WTC11 (cell line): ENCODE measurements around the gene DHRSX.

ENCODE experiments used
- E2F4 ChIP-seq: sonication (generic); formaldehyde crosslinking; IDR thresholded peaks from 2 replicates; pipeline ENCODE4 v1.8.1; 2022; ENCODE audit warnings: low read depth, mild to moderate bottlenecking, moderate library complexity, missing genetic modification reagents, borderline replicate concordance
- FOXK1 ChIP-seq: sonication (generic); formaldehyde crosslinking; IDR thresholded peaks from 2 replicates; pipeline ENCODE4 v1.8.0; 2022; ENCODE audit warnings: mild to moderate bottlenecking, moderate library complexity, missing genetic modification reagents
- JUN ChIP-seq: sonication (generic); formaldehyde crosslinking; IDR thresholded peaks from 2 replicates; pipeline ENCODE4 v1.8.0; 2023; ENCODE audit warnings: mild to moderate bottlenecking, missing genetic modification reagents
- PRRX2 ChIP-seq: fragments of 250-450 bp; sonication (Bioruptor Pico); IDR thresholded peaks from 2 replicates; pipeline ENCODE4 v1.8.0; 2021; ENCODE audit warnings: mild to moderate bottlenecking
- SP1 ChIP-seq: sonication (generic); formaldehyde crosslinking; conservative IDR thresholded peaks from 2 replicates; pipeline ENCODE4 v1.8.1; 2022; ENCODE audit warnings: missing genetic modification reagents
- TEAD4 ChIP-seq: sonication (generic); formaldehyde crosslinking; IDR thresholded peaks from 2 replicates; pipeline ENCODE4 v1.8.0; 2022; ENCODE audit warnings: mild to moderate bottlenecking, missing genetic modification reagents
- USF2 ChIP-seq: sonication (generic); formaldehyde crosslinking; IDR thresholded peaks from 2 replicates; pipeline ENCODE4 v1.8.1; 2023; ENCODE audit warnings: mild to moderate bottlenecking, missing genetic modification reagents, moderate library complexity
- TF ChIP-seq, protein P1 (sequence below): fragments of 200-600 bp; IDR thresholded peaks from 2 replicates; pipeline ENCODE4 v1.8.0; 2022; ENCODE audit warnings: antibody characterized with exemption
- TF ChIP-seq, protein P2 (sequence below): sonication (generic); formaldehyde crosslinking; IDR thresholded peaks from 2 replicates; pipeline ENCODE4 v1.8.0; 2022; ENCODE audit warnings: mild to moderate bottlenecking, missing genetic modification reagents
- TF ChIP-seq, protein P3 (sequence below): fragments of 250-450 bp; sonication (Bioruptor Pico); IDR thresholded peaks from 2 replicates; pipeline ENCODE4 v1.9.0; 2021; ENCODE audit warnings: moderate library complexity, mild to moderate bottlenecking, inconsistent platforms, borderline replicate concordance
- TF ChIP-seq, protein P4 (sequence below): sonication (generic); formaldehyde crosslinking; IDR thresholded peaks from 2 replicates; pipeline ENCODE4 v1.8.0; 2022; ENCODE audit warnings: mild to moderate bottlenecking, missing genetic modification reagents

DNA sequence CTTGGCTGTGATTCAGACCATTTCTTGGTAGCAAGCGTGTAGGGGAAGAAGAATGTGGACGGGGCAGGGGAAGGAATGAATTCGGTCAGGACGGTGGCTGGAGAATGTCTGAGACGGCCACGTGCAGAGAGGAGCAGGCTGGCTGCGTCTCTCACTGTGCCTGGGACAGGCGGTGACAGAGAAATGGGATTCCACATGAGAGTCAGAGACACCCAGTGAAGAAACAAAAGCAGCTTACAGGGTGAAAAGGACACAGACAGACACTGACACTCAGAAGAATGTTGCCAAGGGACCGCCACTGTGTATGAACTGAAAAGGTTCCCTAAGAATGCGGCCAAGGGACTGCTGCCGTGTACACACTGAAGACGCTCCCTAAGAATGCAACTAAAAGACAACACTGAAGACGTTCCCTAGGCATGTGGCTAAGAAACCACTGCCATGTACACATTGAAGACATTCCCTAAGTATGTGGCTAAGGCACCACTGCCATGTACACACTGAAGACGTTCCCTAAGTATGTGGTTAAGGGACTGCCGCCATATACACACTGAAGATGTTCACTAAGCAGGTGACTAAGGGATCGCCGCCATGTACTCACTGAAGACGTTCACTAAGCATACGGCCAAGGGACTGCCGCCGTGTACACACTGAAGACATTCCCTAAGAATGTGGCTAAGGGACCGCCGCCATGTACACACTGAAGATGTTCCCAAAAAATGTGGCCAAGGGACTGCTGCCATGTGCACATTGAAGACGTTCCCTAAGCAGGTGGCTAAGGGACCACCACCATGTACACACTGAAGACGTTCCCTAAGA is 49.1 kb downstream of the DHRSX start:
- TF ChIP-seq, protein P1, sequence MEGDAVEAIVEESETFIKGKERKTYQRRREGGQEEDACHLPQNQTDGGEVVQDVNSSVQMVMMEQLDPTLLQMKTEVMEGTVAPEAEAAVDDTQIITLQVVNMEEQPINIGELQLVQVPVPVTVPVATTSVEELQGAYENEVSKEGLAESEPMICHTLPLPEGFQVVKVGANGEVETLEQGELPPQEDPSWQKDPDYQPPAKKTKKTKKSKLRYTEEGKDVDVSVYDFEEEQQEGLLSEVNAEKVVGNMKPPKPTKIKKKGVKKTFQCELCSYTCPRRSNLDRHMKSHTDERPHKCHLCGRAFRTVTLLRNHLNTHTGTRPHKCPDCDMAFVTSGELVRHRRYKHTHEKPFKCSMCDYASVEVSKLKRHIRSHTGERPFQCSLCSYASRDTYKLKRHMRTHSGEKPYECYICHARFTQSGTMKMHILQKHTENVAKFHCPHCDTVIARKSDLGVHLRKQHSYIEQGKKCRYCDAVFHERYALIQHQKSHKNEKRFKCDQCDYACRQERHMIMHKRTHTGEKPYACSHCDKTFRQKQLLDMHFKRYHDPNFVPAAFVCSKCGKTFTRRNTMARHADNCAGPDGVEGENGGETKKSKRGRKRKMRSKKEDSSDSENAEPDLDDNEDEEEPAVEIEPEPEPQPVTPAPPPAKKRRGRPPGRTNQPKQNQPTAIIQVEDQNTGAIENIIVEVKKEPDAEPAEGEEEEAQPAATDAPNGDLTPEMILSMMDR, result no peak
- TF ChIP-seq FOXK1 (CRISPR knock-in tag), result peak; percentile 24
- TF ChIP-seq JUN (CRISPR knock-in tag), result no peak
- TF ChIP-seq E2F4, result no peak
- TF ChIP-seq USF2 (CRISPR knock-in tag), result no peak
- TF ChIP-seq, protein P2, sequence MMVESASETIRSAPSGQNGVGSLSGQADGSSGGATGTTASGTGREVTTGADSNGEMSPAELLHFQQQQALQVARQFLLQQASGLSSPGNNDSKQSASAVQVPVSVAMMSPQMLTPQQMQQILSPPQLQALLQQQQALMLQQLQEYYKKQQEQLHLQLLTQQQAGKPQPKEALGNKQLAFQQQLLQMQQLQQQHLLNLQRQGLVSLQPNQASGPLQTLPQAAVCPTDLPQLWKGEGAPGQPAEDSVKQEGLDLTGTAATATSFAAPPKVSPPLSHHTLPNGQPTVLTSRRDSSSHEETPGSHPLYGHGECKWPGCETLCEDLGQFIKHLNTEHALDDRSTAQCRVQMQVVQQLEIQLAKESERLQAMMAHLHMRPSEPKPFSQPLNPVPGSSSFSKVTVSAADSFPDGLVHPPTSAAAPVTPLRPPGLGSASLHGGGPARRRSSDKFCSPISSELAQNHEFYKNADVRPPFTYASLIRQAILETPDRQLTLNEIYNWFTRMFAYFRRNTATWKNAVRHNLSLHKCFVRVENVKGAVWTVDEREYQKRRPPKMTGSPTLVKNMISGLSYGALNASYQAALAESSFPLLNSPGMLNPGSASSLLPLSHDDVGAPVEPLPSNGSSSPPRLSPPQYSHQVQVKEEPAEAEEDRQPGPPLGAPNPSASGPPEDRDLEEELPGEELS (CRISPR knock-in tag), result no peak
- TF ChIP-seq TEAD4, result no peak
- TF ChIP-seq, protein P3, sequence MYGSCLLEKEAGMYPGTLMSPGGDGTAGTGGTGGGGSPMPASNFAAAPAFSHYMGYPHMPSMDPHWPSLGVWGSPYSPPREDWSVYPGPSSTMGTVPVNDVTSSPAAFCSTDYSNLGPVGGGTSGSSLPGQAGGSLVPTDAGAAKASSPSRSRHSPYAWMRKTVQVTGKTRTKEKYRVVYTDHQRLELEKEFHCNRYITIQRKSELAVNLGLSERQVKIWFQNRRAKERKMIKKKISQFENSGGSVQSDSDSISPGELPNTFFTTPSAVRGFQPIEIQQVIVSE, result no peak
- TF ChIP-seq PRRX2 (CRISPR knock-in tag), result no peak
- TF ChIP-seq, protein P4, sequence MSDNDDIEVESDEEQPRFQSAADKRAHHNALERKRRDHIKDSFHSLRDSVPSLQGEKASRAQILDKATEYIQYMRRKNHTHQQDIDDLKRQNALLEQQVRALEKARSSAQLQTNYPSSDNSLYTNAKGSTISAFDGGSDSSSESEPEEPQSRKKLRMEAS (CRISPR knock-in tag), result peak; percentile 32; the same call in 1 of the 2 replicates
- TF ChIP-seq SP1 (CRISPR knock-in tag), result no peak
